HCT116 (cell line): ENCODE measurements around the gene RNU1-4. TPM values are rescaled to one million over a fixed set of nuclear protein-coding genes. Genes with fewer than 3 reads are reported as not detected.
"Not testable (repeated sequence)": the region's sequence is repeated elsewhere in the genome, so short reads cannot be mapped to it uniquely, and the experiment has no call there.

Source experiments
- ATAC-seq: fragments of 200-7000 bp; cut with Tn5 transposase; 2 replicates; pipeline ENCODE4 v1.9.1; 2020; ENCODE audit warnings: mild to moderate bottlenecking, moderate library complexity
- BruUV-seq: library from RNA; stranded (reverse); fragments of 400-500 nt; replicated peaks from 2 replicates; lab custom pipeline; 2021; lab: Mats Ljungman, UMichigan
- CTCF ChIA-PET: fragments of 300-600 bp; sonication (Branson Sonifier 250); formaldehyde crosslinking; loops from one replicate; lab custom pipeline; 2021; ENCODE audit warnings: antibody characterized with exemption; lab: Charles Lee
- POLR2A ChIA-PET: fragments of 300-600, 350-600 bp; sonication (Branson Sonifier 250); formaldehyde crosslinking; loops from one replicate; lab custom pipeline; 2021; ENCODE audit warnings: antibody characterized with exemption; lab: Charles Lee
- RAD21 ChIA-PET, 2 experiments: fragments of 300-600 bp; sonication (Branson Sonifier 250); formaldehyde crosslinking; loops; one replicate each; lab custom pipeline; 2023; ENCODE audit warnings: low total read pairs in 2 of 2; ENCODE audit not compliant: uncharacterized antibody in 2 of 2, unreplicated experiment in 2 of 2, low non-redundant PET in 1 of 2; lab: Charles Lee
- DNase-seq: peaks from one replicate; pipeline ENCODE4 v3.0.0-alpha.2; 2010; ENCODE audit warnings: low read depth, low spot score
- H2AFZ ChIP-seq: fragments of 200-600 bp; shearing (Covaris generic), sonication (generic); 2 replicates; pipeline ENCODE4 v1.6.1; 2017; ENCODE audit warnings: low read depth, mixed run types, mixed read lengths, antibody characterized with exemption, low read length; ENCODE audit not compliant: poor library complexity, severe bottlenecking
- H3K27ac ChIP-seq: 2 replicates; pipeline ENCODE4 v1.5.1; 2012; ENCODE audit warnings: low read depth, low read length
- H3K27me3 ChIP-seq: fragments of 200-600 bp; sonication (generic); 2 replicates; pipeline ENCODE4 v1.6.1; 2016; ENCODE audit warnings: mixed run types, low read length, mixed read lengths; ENCODE audit not compliant: insufficient read depth
- H3K36me3 ChIP-seq, 2 experiments: fragments of 200-500 bp in 1 of 2; fragments of 200-600 bp in 1 of 2; sonication (Bioruptor generic) in 1 of 2; sonication (generic) in 1 of 2; 2 replicates each; pipeline versions ENCODE4 v1.5.1 to v1.6.1; 2014 to 2016; ENCODE audit warnings: low read length in 2 of 2, inconsistent platforms in 1 of 2, mixed read lengths in 1 of 2, mixed run types in 1 of 2; ENCODE audit not compliant: insufficient read depth in 2 of 2, control insufficient read depth in 1 of 2
- H3K4me1 ChIP-seq, 2 experiments: fragments of 200-600 bp in 1 of 2; sonication (generic) in 1 of 2; 2 replicates each; pipeline versions ENCODE4 v1.5.1 to v1.6.1; 2012 to 2017; ENCODE audit warnings: low read length in 2 of 2, inconsistent platforms in 1 of 2, mild to moderate bottlenecking in 1 of 2, mixed read lengths in 1 of 2, mixed run types in 1 of 2, moderate library complexity in 1 of 2; ENCODE audit not compliant: insufficient read depth in 2 of 2, control insufficient read depth in 1 of 2
- H3K4me2 ChIP-seq: fragments of 200-600 bp; sonication (generic); 2 replicates; pipeline ENCODE4 v1.6.1; 2017; ENCODE audit warnings: mixed run types, low read length, mixed read lengths
- H3K4me3 ChIP-seq, 2 experiments: fragments of 200-600 bp in 1 of 2; sonication (generic) in 1 of 2; replicated peaks in 1 of 2; 2 replicates each; pipeline ENCODE4 v1.5.1; 2011 to 2016; ENCODE audit warnings: low read length in 2 of 2, control low read depth in 1 of 2, low read depth in 1 of 2, mild to moderate bottlenecking in 1 of 2, mixed read lengths in 1 of 2, mixed run types in 1 of 2
- H3K79me2 ChIP-seq: fragments of 200-600 bp; sonication (generic); 2 replicates; pipeline ENCODE4 v1.6.1; 2017; ENCODE audit warnings: mild to moderate bottlenecking, mixed run types, low read length, moderate library complexity, mixed read lengths; ENCODE audit not compliant: insufficient read depth
- H3K9ac ChIP-seq: fragments of 200-600 bp; sonication (generic); 2 replicates; pipeline ENCODE4 v1.6.1; 2016; ENCODE audit warnings: low read length, mixed read lengths
- H3K9me2 ChIP-seq: fragments of 200-600 bp; sonication (generic), shearing (Covaris generic); 2 replicates; pipeline ENCODE4 v1.6.1; 2017; ENCODE audit warnings: mixed run types, mild to moderate bottlenecking, moderate library complexity; ENCODE audit not compliant: insufficient read depth
- H3K9me3 ChIP-seq, 2 experiments: fragments of 200-500 bp in 1 of 2; fragments of 200-600 bp in 1 of 2; sonication (Bioruptor generic) in 1 of 2; sonication (generic) in 1 of 2; 2 replicates each; pipeline ENCODE4 v1.6.1; 2014 to 2017; ENCODE audit warnings: low read length in 2 of 2, mixed read lengths in 2 of 2, inconsistent platforms in 1 of 2, low read depth in 1 of 2, mild to moderate bottlenecking in 1 of 2, mixed run types in 1 of 2, moderate library complexity in 1 of 2; ENCODE audit not compliant: control insufficient read depth in 1 of 2, insufficient read depth in 1 of 2
- H4K20me1 ChIP-seq: fragments of 200-600 bp; sonication (generic), shearing (Covaris generic); 2 replicates; pipeline ENCODE4 v1.6.1; 2017; ENCODE audit warnings: mixed run types, mild to moderate bottlenecking, moderate library complexity; ENCODE audit not compliant: insufficient read depth
- intact Hi-C: fragments of 100-400 bp; cut with micrococcal nuclease; formaldehyde crosslinking; loops from 2 replicates; pipeline ENCODE4 v1.10.0; 2022
- total RNA-seq: library from RNA; stranded (reverse); gene quantifications from one replicate; pipeline ENCODE4 v1.2.1, GENCODE V29; 2021; ENCODE audit not compliant: unreplicated experiment

Gene RNU1-4
- total RNA-seq, 1 experiment from 2014 or later = 1,685 TPM

- not testable (repeated sequence) for H3K79me2 ChIP-seq
- POLR2A ChIA-PET = interaction anchor here (1.2 to 1.6 kb wide), 2 partner anchors 83 to 201 kb away, joined by 3 to 4 read pairs; no protein-coding TSS in a partner anchor
Observed at GRCh38 chr1:16704502-16705100, 35.7 kb upstream of the RNU1-4 start.

GRCh38 chr1:16706302-16706701 is 34.0 kb upstream of the RNU1-4 start:
- H3K36me3 ChIP-seq, H3K4me2 ChIP-seq, H3K4me3 ChIP-seq, BruUV-seq, H3K9ac ChIP-seq, H3K79me2 ChIP-seq, POLR2A ChIA-PET, RAD21 ChIA-PET, H3K27me3 ChIP-seq, H3K9me3 ChIP-seq, H2AFZ ChIP-seq, H3K9me2 ChIP-seq, H4K20me1 ChIP-seq, intact Hi-C loops, H3K27ac ChIP-seq, DNase-seq, H3K4me1 ChIP-seq, ATAC-seq: not testable (repeated sequence)
- CTCF ChIA-PET = interaction anchor here (1.6 to 2.5 kb wide), 3 partner anchors 13 to 81 kb away, joined by 4 to 14 read pairs (median 12); no protein-coding TSS in a partner anchor

More at GRCh38 chr1:16704502-16705100, 35.7 kb upstream of the RNU1-4 start:
- H3K27me3 ChIP-seq, H4K20me1 ChIP-seq, DNase-seq, H3K4me2 ChIP-seq, H3K27ac ChIP-seq, intact Hi-C loops, H3K4me1 ChIP-seq, H3K9ac ChIP-seq, H3K4me3 ChIP-seq, H3K9me3 ChIP-seq, BruUV-seq, H3K36me3 ChIP-seq, ATAC-seq, H3K9me2 ChIP-seq, RAD21 ChIA-PET, H2AFZ ChIP-seq: not testable (repeated sequence)
- CTCF ChIA-PET = interaction anchor here (1.4 kb wide), 1 partner anchor 84 kb away, joined by 9 read pairs; no protein-coding TSS in a partner anchor

GRCh38 chr1:16707130-16708093 is 32.9 kb upstream of the RNU1-4 start:
- Histone ChIP-seq H3K4me3 (peak overlapping the region; percentile 27 to 42; a peak in 3 of 4 replicates), H3K4me2 (peak overlapping the region; percentile 50), H3K9ac (peak overlapping the region; percentile 30; the same call in 1 of the 2 replicates)
- BruUV-seq, H4K20me1 ChIP-seq, H3K36me3 ChIP-seq, H2AFZ ChIP-seq, H3K27ac ChIP-seq, H3K9me3 ChIP-seq, intact Hi-C loops, H3K79me2 ChIP-seq, H3K9me2 ChIP-seq, H3K4me1 ChIP-seq, H3K27me3 ChIP-seq, DNase-seq: not testable (repeated sequence)
- ChIA-PET RAD21 (interaction anchor here in 1 of 2 experiments (1.6 kb wide), 1 partner anchor 87 kb away, joined by 7 read pairs; no protein-coding TSS in a partner anchor), POLR2A (interaction anchor here (1.0 to 1.8 kb wide), 4 partner anchors 11 to 197 kb away, joined by 3 to 9 read pairs (median 7); no protein-coding TSS in a partner anchor), CTCF (interaction anchor here (0.6 to 3.0 kb wide), 13 partner anchors 9 to 490 kb away, joined by 3 to 48 read pairs (median 4); no protein-coding TSS in a partner anchor)
- peak; percentile 74 for ATAC-seq

GRCh38 chr1:16708704-16709103 is 31.6 kb upstream of the RNU1-4 start:
- H3K27me3 ChIP-seq, H3K9me2 ChIP-seq, ATAC-seq, H3K9me3 ChIP-seq, H3K36me3 ChIP-seq, H3K9ac ChIP-seq, H3K4me3 ChIP-seq, H3K4me2 ChIP-seq, intact Hi-C loops, H2AFZ ChIP-seq, H4K20me1 ChIP-seq, DNase-seq, H3K79me2 ChIP-seq, H3K27ac ChIP-seq, H3K4me1 ChIP-seq: not testable (repeated sequence)
- ChIA-PET POLR2A (interaction anchor here (0.7 to 1.8 kb wide), 4 partner anchors 8 to 64 kb away, joined by 3 to 9 read pairs (median 4); no protein-coding TSS in a partner anchor), CTCF (interaction anchor here (0.7 to 3.0 kb wide), 7 partner anchors 8 to 93 kb away, joined by 3 to 48 read pairs (median 7); no protein-coding TSS in a partner anchor), RAD21 (interaction anchor here (1.2 to 1.6 kb wide), 2 partner anchors 84 to 88 kb away, joined by 3 to 7 read pairs; no protein-coding TSS in a partner anchor)
- BruUV-seq = TSS peak; percentile 39
